DOHH2 (cell line): ENCODE results near the gene AMDHD1.

Experiments
- H3F3A ChIP-seq: fragments of 200-600 bp; sonication (generic), shearing (Covaris generic); 2 replicates; pipeline ENCODE4 v1.6.0; 2016; ENCODE audit warnings: antibody characterized with exemption, mild to moderate bottlenecking; ENCODE audit not compliant: control insufficient read depth, insufficient read depth
- H3K27ac ChIP-seq: fragments of 200-600 bp; sonication (generic); 2 replicates; pipeline ENCODE4 v1.5.1; 2014; ENCODE audit warnings: low read depth, mild to moderate bottlenecking, low read length, moderate library complexity
- H3K27me3 ChIP-seq: fragments of 200-600 bp; sonication (generic); 2 replicates; pipeline ENCODE4 v1.6.1; 2014; ENCODE audit warnings: mild to moderate bottlenecking, low read length, mixed read lengths; ENCODE audit not compliant: control insufficient read depth
- H3K36me3 ChIP-seq: fragments of 200-600 bp; sonication (generic); 2 replicates; pipeline ENCODE4 v1.6.1; 2014; ENCODE audit warnings: mild to moderate bottlenecking, low read length, moderate library complexity, mixed read lengths; ENCODE audit not compliant: control insufficient read depth
- H3K4me1 ChIP-seq: fragments of 200-600 bp; sonication (generic); 2 replicates; pipeline ENCODE4 v1.6.1; 2014; ENCODE audit warnings: mild to moderate bottlenecking, low read length, mixed read lengths; ENCODE audit not compliant: control insufficient read depth
- H3K4me2 ChIP-seq: fragments of 200-600 bp; sonication (generic); 2 replicates; pipeline ENCODE4 v1.6.0; 2014; ENCODE audit warnings: mild to moderate bottlenecking, low read length, moderate library complexity
- H3K4me3 ChIP-seq: fragments of 200-600 bp; sonication (generic); 2 replicates; pipeline ENCODE4 v1.5.1; 2014; ENCODE audit warnings: mild to moderate bottlenecking, low read length, mixed read lengths
- H3K79me2 ChIP-seq: fragments of 200-600 bp; sonication (generic); 2 replicates; pipeline ENCODE4 v1.6.1; 2014; ENCODE audit warnings: mild to moderate bottlenecking, low read length, mixed read lengths; ENCODE audit not compliant: control insufficient read depth
- H3K9me2 ChIP-seq: fragments of 200-600 bp; sonication (generic); replicated peaks from 2 replicates; pipeline ENCODE4 v1.6.1; 2014; ENCODE audit warnings: mild to moderate bottlenecking, low read length, mixed read lengths; ENCODE audit not compliant: control insufficient read depth
- H3K9me3 ChIP-seq: fragments of 200-600 bp; sonication (generic); 2 replicates; pipeline ENCODE4 v1.6.1; 2014; ENCODE audit warnings: antibody characterized with exemption, low read length, mixed read lengths; ENCODE audit not compliant: control insufficient read depth, insufficient read depth
- H4K20me1 ChIP-seq: fragments of 200-600 bp; sonication (generic); 2 replicates; pipeline ENCODE4 v1.6.0; 2014; ENCODE audit warnings: low read depth, mild to moderate bottlenecking, antibody characterized with exemption, low read length, moderate library complexity; ENCODE audit not compliant: control insufficient read depth, insufficient read depth
- CTCF ChIP-seq: fragments of 200-600 bp; sonication (generic); IDR thresholded peaks from one replicate; pipeline ENCODE4 v1.5.1; 2014; ENCODE audit warnings: antibody characterized with exemption, mild to moderate bottlenecking, low read depth, low read length; ENCODE audit not compliant: poor library complexity, severe bottlenecking
- EZH2phosphoT487 ChIP-seq: fragments of 200-600 bp; sonication (generic); IDR thresholded peaks from 2 replicates; pipeline ENCODE4 v1.6.1; 2017; ENCODE audit warnings: borderline replicate concordance, mild to moderate bottlenecking, antibody characterized with exemption, low read length, moderate library complexity, mixed read lengths

AMDHD1 gene

GRCh38 chr12:95908573-95908972 is 34.6 kb upstream of the AMDHD1 start:
- Histone ChIP-seq H3K9me3 (no peaks in the 10 kb centered on the region), H3K4me3 (no peak overlapping the region), H3K27ac (no peak overlapping the region), H3K27me3 (peaks cover 11% of the 10 kb centered on the region; the same call in 1 of the 2 replicates), H3F3A (no peaks in the 10 kb centered on the region), H3K4me2 (no peak overlapping the region), H3K79me2 (no peaks in the 10 kb centered on the region), H3K9me2 (no peaks in the 10 kb centered on the region), H3K4me1 (no peaks in the 10 kb centered on the region), H4K20me1 (no peaks in the 10 kb centered on the region), H3K36me3 (no peaks in the 10 kb centered on the region)
- TF ChIP-seq EZH2phosphoT487 (no peak), CTCF (no peak)

- TF ChIP-seq EZH2phosphoT487: no peak
- no peak for TF ChIP-seq CTCF
- Histone ChIP-seq H3K9me3 (no peaks in the 10 kb centered on the region), H3K27me3 (peaks cover 11% of the 10 kb centered on the region; the same call in 1 of the 2 replicates), H3K4me3 (no peak overlapping the region), H3K27ac (no peak overlapping the region), H3K4me2 (no peak overlapping the region), H4K20me1 (no peaks in the 10 kb centered on the region), H3K36me3 (no peaks in the 10 kb centered on the region), H3K9me2 (no peaks in the 10 kb centered on the region), H3K4me1 (no peaks in the 10 kb centered on the region), H3K79me2 (no peaks in the 10 kb centered on the region), H3F3A (no peaks in the 10 kb centered on the region)
Measured at GRCh38 chr12:95909871-95910270, 33.3 kb upstream of the AMDHD1 start.

GRCh38 chr12:95918194-95918993 is 24.7 kb upstream of the AMDHD1 start:
- TF ChIP-seq EZH2phosphoT487 (no peak), CTCF (peak; percentile 91)
- H3K9me3 ChIP-seq: 0 out of 2 replicates have a peak, but pooled peaks cover 3% of the 10 kb centered on the region

More at GRCh38 chr12:95918194-95918993, 24.7 kb upstream of the AMDHD1 start:
- no peak overlapping the region for H3K27ac ChIP-seq
- no peak overlapping the region for H3K4me3 ChIP-seq
- peaks cover 5% of the 10 kb centered on the region; the same call in 1 of the 2 replicates for H3K4me1 ChIP-seq
- no peaks in the 10 kb centered on the region for H3K79me2 ChIP-seq
- peaks cover 16% of the 10 kb centered on the region; the same call in 1 of the 2 replicates for H3K27me3 ChIP-seq
- no peaks in the 10 kb centered on the region for H4K20me1 ChIP-seq
- H3K36me3 ChIP-seq: no peaks in the 10 kb centered on the region
- H3K4me2 ChIP-seq: no peak overlapping the region
- no peaks in the 10 kb centered on the region for H3F3A ChIP-seq
- no peaks in the 10 kb centered on the region for H3K9me2 ChIP-seq
